HEK293 (cell line): Measurements from ENCODE around the gene MAP3K13.

ENCODE experiments used
- CTCF ChIP-seq: fragments of 450-650 bp; formaldehyde crosslinking; IDR thresholded peaks from 2 replicates; pipeline ENCODE4 v1.5.1; 2016; ENCODE audit warnings: missing biosample characterization, missing genetic modification characterization
- PRDM1 ChIP-seq: fragments of 450-650 bp; formaldehyde crosslinking; IDR thresholded peaks from 2 replicates; pipeline ENCODE4; 2016; ENCODE audit warnings: missing biosample characterization, missing genetic modification characterization
- SP2 ChIP-seq: fragments of 450-650 bp; formaldehyde crosslinking; IDR thresholded peaks from 2 replicates; pipeline ENCODE4 v1.5.1; 2016; ENCODE audit warnings: missing biosample characterization, missing genetic modification characterization
- YY1 ChIP-seq: fragments of 450-650 bp; formaldehyde crosslinking; IDR thresholded peaks from 2 replicates; pipeline ENCODE4 v1.5.1; 2018; ENCODE audit warnings: missing biosample characterization, missing genetic modification characterization
- ZBTB1 ChIP-seq: fragments of 450-650 bp; formaldehyde crosslinking; IDR thresholded peaks from 2 replicates; pipeline ENCODE4 v1.5.1; 2016; ENCODE audit warnings: missing biosample characterization, missing genetic modification characterization
- ZNF24 ChIP-seq: fragments of 450-650 bp; formaldehyde crosslinking; IDR thresholded peaks from 2 replicates; pipeline ENCODE4 v1.5.1; 2016; ENCODE audit warnings: missing biosample characterization, missing genetic modification characterization
- ZNF366 ChIP-seq: fragments of 450-650 bp; formaldehyde crosslinking; conservative IDR thresholded peaks from 2 replicates; pipeline ENCODE4 v1.5.1; 2016; ENCODE audit warnings: missing biosample characterization, missing genetic modification characterization
- ZNF571 ChIP-seq: fragments of 450-650 bp; formaldehyde crosslinking; IDR thresholded peaks from 2 replicates; pipeline ENCODE4 v1.5.0; 2017; ENCODE audit warnings: missing biosample characterization, missing genetic modification characterization
- TF ChIP-seq, protein P1 (sequence below): fragments of 450-650 bp; formaldehyde crosslinking; optimal IDR thresholded peaks from 2 replicates; pipeline ENCODE3; 2016; ENCODE audit warnings: missing biosample characterization, mild to moderate bottlenecking, missing genetic modification characterization
- TF ChIP-seq, protein P2 (sequence below): fragments of 450-650 bp; formaldehyde crosslinking; IDR thresholded peaks from 2 replicates; pipeline ENCODE4 v1.5.1; 2016; ENCODE audit warnings: missing biosample characterization, missing genetic modification characterization
- TF ChIP-seq, protein P3 (sequence below): fragments of 450-650 bp; formaldehyde crosslinking; IDR thresholded peaks from 2 replicates; pipeline ENCODE4 v1.5.1; 2016; ENCODE audit warnings: missing biosample characterization, missing genetic modification characterization
- TF ChIP-seq, protein P4 (sequence below): fragments of 450-650 bp; formaldehyde crosslinking; IDR thresholded peaks from 2 replicates; pipeline ENCODE4 v1.5.1; 2016; ENCODE audit warnings: missing biosample characterization, missing genetic modification characterization

DNA sequence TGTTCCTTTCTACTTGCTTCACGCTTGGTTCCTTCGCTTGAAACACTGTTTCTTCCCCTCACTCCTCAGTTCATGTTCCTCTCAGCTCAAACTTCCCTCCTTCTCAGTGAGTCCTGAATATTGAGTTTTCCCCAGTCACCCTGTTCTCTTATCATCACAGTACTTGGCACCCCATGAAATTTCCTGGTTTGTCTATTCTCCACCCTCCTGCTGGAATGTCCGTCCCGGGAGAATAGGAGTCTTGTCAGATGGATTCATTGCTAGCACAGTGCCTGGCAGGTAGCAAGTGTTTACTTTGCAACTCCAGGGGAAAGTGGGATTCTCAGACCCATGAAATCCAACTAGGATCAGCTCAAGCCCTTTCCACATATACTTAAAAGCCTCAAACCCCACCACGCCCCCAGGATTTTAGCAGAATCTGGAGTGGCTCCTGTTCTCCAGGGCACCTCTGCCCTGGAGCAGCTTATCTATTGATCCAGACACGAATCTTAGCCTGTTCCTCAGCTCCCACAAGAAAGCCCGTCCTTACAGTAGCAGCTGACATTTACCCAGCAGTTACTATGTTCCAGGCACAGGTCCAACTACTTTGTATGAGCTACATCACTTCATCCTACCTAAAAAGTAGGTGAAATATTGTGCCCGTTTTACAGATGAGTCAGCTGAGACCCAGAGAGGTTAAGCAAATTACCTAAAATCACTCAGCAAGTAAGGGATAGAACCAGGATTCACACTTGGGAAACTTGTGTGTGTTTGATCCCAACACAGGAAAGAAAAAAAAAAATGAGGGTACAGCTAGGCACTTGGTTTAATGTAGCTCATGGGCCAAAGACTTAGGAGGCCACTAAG, 36.8 kb upstream of the MAP3K13 start:
- TF ChIP-seq ZNF24 (tag by site-specific recombination) (no peak), CTCF (tag by site-specific recombination) (no peak), SP2 (tag by site-specific recombination) (no peak), ZNF571 (tag by site-specific recombination) (no peak), PRDM1 (no peak), ZNF366 (tag by site-specific recombination) (no peak), ZBTB1 (tag by site-specific recombination) (no peak), YY1 (tag by site-specific recombination) (no peak)
- TF ChIP-seq, protein P1, sequence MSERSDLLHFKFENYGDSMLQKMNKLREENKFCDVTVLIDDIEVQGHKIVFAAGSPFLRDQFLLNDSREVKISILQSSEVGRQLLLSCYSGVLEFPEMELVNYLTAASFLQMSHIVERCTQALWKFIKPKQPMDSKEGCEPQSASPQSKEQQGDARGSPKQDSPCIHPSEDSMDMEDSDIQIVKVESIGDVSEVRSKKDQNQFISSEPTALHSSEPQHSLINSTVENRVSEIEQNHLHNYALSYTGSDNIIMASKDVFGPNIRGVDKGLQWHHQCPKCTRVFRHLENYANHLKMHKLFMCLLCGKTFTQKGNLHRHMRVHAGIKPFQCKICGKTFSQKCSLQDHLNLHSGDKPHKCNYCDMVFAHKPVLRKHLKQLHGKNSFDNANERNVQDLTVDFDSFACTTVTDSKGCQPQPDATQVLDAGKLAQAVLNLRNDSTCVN (tag by site-specific recombination) = no peak
- TF ChIP-seq, protein P2, sequence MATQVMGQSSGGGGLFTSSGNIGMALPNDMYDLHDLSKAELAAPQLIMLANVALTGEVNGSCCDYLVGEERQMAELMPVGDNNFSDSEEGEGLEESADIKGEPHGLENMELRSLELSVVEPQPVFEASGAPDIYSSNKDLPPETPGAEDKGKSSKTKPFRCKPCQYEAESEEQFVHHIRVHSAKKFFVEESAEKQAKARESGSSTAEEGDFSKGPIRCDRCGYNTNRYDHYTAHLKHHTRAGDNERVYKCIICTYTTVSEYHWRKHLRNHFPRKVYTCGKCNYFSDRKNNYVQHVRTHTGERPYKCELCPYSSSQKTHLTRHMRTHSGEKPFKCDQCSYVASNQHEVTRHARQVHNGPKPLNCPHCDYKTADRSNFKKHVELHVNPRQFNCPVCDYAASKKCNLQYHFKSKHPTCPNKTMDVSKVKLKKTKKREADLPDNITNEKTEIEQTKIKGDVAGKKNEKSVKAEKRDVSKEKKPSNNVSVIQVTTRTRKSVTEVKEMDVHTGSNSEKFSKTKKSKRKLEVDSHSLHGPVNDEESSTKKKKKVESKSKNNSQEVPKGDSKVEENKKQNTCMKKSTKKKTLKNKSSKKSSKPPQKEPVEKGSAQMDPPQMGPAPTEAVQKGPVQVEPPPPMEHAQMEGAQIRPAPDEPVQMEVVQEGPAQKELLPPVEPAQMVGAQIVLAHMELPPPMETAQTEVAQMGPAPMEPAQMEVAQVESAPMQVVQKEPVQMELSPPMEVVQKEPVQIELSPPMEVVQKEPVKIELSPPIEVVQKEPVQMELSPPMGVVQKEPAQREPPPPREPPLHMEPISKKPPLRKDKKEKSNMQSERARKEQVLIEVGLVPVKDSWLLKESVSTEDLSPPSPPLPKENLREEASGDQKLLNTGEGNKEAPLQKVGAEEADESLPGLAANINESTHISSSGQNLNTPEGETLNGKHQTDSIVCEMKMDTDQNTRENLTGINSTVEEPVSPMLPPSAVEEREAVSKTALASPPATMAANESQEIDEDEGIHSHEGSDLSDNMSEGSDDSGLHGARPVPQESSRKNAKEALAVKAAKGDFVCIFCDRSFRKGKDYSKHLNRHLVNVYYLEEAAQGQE (tag by site-specific recombination) = no peak
- TF ChIP-seq, protein P3, sequence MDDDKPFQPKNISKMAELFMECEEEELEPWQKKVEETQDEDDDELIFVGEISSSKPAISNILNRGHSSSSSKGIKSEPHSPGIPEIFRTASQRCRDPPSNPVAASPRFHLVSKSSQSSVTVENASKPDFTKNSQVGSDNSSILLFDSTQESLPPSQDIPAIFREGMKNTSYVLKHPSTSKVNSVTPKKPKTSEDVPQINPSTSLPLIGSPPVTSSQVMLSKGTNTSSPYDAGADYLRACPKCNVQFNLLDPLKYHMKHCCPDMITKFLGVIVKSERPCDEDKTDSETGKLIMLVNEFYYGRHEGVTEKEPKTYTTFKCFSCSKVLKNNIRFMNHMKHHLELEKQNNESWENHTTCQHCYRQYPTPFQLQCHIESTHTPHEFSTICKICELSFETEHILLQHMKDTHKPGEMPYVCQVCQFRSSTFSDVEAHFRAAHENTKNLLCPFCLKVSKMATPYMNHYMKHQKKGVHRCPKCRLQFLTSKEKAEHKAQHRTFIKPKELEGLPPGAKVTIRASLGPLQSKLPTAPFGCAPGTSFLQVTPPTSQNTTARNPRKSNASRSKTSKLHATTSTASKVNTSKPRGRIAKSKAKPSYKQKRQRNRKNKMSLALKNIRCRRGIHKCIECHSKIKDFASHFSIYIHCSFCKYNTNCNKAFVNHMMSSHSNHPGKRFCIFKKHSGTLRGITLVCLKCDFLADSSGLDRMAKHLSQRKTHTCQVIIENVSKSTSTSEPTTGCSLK = no peak
- TF ChIP-seq, protein P4, sequence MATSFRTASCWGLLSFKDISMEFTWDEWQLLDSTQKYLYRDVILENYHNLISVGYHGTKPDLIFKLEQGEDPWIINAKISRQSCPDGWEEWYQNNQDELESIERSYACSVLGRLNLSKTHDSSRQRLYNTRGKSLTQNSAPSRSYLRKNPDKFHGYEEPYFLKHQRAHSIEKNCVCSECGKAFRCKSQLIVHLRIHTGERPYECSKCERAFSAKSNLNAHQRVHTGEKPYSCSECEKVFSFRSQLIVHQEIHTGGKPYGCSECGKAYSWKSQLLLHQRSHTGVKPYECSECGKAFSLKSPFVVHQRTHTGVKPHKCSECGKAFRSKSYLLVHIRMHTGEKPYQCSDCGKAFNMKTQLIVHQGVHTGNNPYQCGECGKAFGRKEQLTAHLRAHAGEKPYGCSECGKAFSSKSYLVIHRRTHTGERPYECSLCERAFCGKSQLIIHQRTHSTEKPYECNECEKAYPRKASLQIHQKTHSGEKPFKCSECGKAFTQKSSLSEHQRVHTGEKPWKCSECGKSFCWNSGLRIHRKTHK (tag by site-specific recombination) = no peak
